Measurements from ENCODE around the gene FOXJ3.

DNA sequence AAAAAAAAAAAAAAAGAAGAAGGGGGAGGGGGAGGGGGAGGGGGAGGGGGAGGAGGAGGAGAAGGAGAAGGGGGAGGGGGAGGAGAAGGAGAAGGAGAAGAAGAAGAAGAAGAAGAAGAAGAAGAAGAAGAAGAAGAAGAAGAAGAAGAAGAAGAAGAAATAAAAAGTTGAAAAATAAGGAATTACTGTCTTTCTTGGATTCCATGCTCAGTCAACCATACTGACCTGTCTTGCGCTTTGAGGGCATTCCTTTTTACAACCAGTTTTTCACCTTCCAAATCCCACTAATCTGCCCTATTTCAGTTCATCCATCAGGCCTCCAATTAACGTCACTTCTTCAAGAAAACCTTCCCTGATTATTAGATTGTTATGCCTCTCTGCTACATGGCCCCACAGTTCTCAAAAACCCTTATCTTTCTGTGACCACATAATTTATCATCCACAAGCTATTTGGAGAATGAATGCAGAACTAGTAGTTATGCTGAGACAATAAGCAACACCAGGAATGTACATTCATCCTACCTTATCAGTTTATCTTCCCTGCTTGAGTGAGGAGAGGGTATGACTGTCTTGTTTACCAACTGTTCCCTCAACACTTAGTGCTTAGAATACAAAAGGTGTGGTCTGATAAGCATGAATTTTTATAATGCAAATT, 113.0 kb downstream of the FOXJ3 start:
- TF ChIP-seq CTCF (conservative IDR thresholded peaks at IDR 0.05 in 1 of 2, IDR thresholded peaks at IDR 0.05 in 1 of 2; ENCODE audit: low read depth in 1 of 2, low read length in 2 of 2) (no peak), EZH2 (IDR thresholded peaks at IDR 0.05; ENCODE audit: low read length, missing control alignments) (no peak)
